Eye (tissue), 1 donor: Measurements from ENCODE around the gene TNFSF4.
"Not testable (repeated sequence)": the region's sequence is repeated elsewhere in the genome, so short reads cannot be mapped to it uniquely, and the experiment has no call there.

Source experiments
- DNase-seq: peaks from one replicate; pipeline ENCODE4 v3.0.0-alpha.2; 2015

Gene TNFSF4

GRCh38 chr1:173161510-173162221 lies 45.5 kb downstream of the TNFSF4 start:
- no peak for DNase-seq

- not testable (repeated sequence) for DNase-seq
Observed at GRCh38 chr1:173153964-173154363, 53.2 kb downstream of the TNFSF4 start.

- DNase-seq, result no peak
Observed at GRCh38 chr1:173153503-173153902, 53.6 kb downstream of the TNFSF4 start.

- DNase-seq, result no peak
Observed at GRCh38 chr1:173152598-173152997, 54.5 kb downstream of the TNFSF4 start.

GRCh38 chr1:173150795-173151194 lies 56.3 kb downstream of the TNFSF4 start:
- no peak for DNase-seq

GRCh38 chr1:173149887-173150286 lies 57.2 kb downstream of the TNFSF4 start:
- no peak for DNase-seq

- DNase-seq, result no peak
Observed at GRCh38 chr1:173148971-173149370, 58.2 kb downstream of the TNFSF4 start.

GRCh38 chr1:173148545-173148944 lies 58.6 kb downstream of the TNFSF4 start:
- no peak for DNase-seq

- DNase-seq, result no peak
Observed at GRCh38 chr1:173140733-173141132, 66.4 kb downstream of the TNFSF4 start.

- DNase-seq, result no peak
Observed at GRCh38 chr1:173139706-173140105, 67.4 kb downstream of the TNFSF4 start.

- no peak for DNase-seq
Observed at GRCh38 chr1:173137107-173137706, 69.9 kb downstream of the TNFSF4 start.

GRCh38 chr1:173134800-173135199 lies 72.3 kb downstream of the TNFSF4 start:
- no peak for DNase-seq

GRCh38 chr1:173134029-173134428 lies 73.1 kb downstream of the TNFSF4 start:
- no peak for DNase-seq
